GM18870 (cell line): ENCODE data around the gene RCOR3.
"Not testable (repeated sequence)": the region's sequence is repeated elsewhere in the genome, so short reads cannot be mapped to it uniquely, and the experiment has no call there.

Experiments used
- ATAC-seq: cut with Tn5 transposase; IDR thresholded peaks from one replicate; pipeline ENCODE4 v1.9.1; 2021; ENCODE audit warnings: moderate library complexity; ENCODE audit not compliant: unreplicated experiment

The RCOR3 gene

GRCh38 chr1:211337430-211338223, 78.5 kb downstream of the RCOR3 start:
- ATAC-seq = no peak

GRCh38 chr1:211338224-211338620, 79.1 kb downstream of the RCOR3 start:
- no peak for ATAC-seq

GRCh38 chr1:211339631-211340041, 80.5 kb downstream of the RCOR3 start:
- no peak for ATAC-seq

GRCh38 chr1:211340622-211341507, 81.7 kb downstream of the RCOR3 start:
- no peak for ATAC-seq

GRCh38 chr1:211341999-211342398, 82.8 kb downstream of the RCOR3 start:
- ATAC-seq = no peak

GRCh38 chr1:211343607-211344006, 84.4 kb downstream of the RCOR3 start:
- no peak for ATAC-seq

GRCh38 chr1:211344152-211344618, 85.0 kb downstream of the RCOR3 start:
- no peak for ATAC-seq

GRCh38 chr1:211345719-211346118, 86.6 kb downstream of the RCOR3 start:
- ATAC-seq = no peak

- no peak for ATAC-seq
Measured at GRCh38 chr1:211347077-211347844, 88.1 kb downstream of the RCOR3 start.

GRCh38 chr1:211348547-211348946, 89.4 kb downstream of the RCOR3 start:
- ATAC-seq = no peak

GRCh38 chr1:211349741-211350140, 90.6 kb downstream of the RCOR3 start:
- no peak for ATAC-seq

GRCh38 chr1:211352055-211352454, 92.9 kb downstream of the RCOR3 start:
- ATAC-seq = not testable (repeated sequence)

- no peak for ATAC-seq
Measured at GRCh38 chr1:211352465-211352864, 93.3 kb downstream of the RCOR3 start.

- peak; percentile 81 for ATAC-seq
Measured at GRCh38 chr1:211352985-211353515, 93.9 kb downstream of the RCOR3 start.

GRCh38 chr1:211353562-211354212, 94.5 kb downstream of the RCOR3 start:
- peak; percentile 5 for ATAC-seq

- ATAC-seq = no peak
Measured at GRCh38 chr1:211355873-211356272, 96.7 kb downstream of the RCOR3 start.

GRCh38 chr1:211356723-211357407, 97.7 kb downstream of the RCOR3 start:
- no peak for ATAC-seq

- no peak for ATAC-seq
Measured at GRCh38 chr1:211358685-211359084, 99.5 kb downstream of the RCOR3 start.

- ATAC-seq = no peak
Measured at GRCh38 chr1:211359876-211360275, 100.7 kb downstream of the RCOR3 start.

GRCh38 chr1:211361202-211361601, 102.0 kb downstream of the RCOR3 start:
- no peak for ATAC-seq
